Vagina (tissue), 2 donors: Measurements from ENCODE around the gene DNAJC4.

Experiments used
- POLR2A ChIP-seq, 2 donors: fragments of 450-650 bp; IDR thresholded peaks; one replicate each; pipeline ENCODE4 v1.6.1; 2017; ENCODE audit warnings: antibody characterized with exemption in 2 of 2, mild to moderate bottlenecking in 2 of 2, moderate library complexity in 2 of 2
- POLR2AphosphoS5 ChIP-seq, 2 donors: sonication (generic); formaldehyde crosslinking; IDR thresholded peaks; one replicate each; pipeline ENCODE4 v1.9.0; 2017; ENCODE audit warnings: antibody characterized with exemption in 2 of 2, mild to moderate bottlenecking in 2 of 2, low read depth in 1 of 2; ENCODE audit not compliant: insufficient read depth in 1 of 2
- TF ChIP-seq, protein P1 (sequence below), 3 experiments: fragments of 450-650 bp in 2 of 3; fragments of 200-600 bp in 1 of 3; sonication (generic) in 1 of 3; IDR thresholded peaks; one replicate each; pipeline ENCODE4 v1.5.1; 2017 to 2019; ENCODE audit warnings: antibody characterized with exemption in 3 of 3, mild to moderate bottlenecking in 2 of 3, moderate library complexity in 2 of 3

DNA sequence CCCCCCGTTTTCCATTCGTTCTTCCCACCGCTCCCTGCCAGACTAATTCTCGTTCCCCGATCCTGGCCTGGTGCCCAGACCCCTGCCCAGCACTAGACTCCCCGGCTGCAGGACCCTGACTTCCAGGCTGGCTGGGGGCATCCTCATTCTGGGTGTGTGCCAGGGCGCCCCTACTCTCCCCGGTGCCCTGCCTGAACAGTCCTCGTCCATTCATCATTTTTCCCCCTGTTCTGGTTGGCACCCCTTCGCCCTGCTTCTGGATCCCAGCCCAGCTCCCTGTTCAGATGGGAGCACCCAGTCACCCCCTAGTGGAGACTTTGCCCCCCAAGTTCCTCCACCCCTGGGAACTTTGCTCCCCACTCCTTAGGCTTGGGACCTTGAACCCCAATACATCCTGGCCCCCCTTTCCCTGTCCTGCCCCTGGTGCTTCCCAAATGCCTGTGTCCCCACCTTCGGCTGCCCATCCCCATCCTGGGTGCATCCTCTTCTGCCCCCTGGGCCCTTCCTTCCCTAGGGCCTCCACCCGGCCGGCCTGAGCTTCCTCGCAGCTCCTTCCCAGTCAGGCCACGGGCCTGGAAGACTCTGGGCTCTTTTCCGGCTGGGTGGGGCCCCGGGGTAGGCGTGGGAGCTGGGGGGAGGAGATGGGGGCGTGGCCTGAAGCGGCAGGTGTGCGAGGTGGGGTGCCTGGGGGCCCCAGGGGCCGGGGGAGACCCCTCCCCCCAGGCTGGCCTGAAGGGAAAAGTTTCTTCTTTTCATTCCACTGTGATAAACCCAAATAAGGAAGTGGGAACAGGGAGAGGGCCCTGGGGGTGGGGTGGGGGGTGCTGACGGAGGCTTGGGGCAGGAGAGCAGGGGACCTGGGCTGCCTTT lies 21.9 kb downstream of the DNAJC4 start:
- TF ChIP-seq, protein P1, sequence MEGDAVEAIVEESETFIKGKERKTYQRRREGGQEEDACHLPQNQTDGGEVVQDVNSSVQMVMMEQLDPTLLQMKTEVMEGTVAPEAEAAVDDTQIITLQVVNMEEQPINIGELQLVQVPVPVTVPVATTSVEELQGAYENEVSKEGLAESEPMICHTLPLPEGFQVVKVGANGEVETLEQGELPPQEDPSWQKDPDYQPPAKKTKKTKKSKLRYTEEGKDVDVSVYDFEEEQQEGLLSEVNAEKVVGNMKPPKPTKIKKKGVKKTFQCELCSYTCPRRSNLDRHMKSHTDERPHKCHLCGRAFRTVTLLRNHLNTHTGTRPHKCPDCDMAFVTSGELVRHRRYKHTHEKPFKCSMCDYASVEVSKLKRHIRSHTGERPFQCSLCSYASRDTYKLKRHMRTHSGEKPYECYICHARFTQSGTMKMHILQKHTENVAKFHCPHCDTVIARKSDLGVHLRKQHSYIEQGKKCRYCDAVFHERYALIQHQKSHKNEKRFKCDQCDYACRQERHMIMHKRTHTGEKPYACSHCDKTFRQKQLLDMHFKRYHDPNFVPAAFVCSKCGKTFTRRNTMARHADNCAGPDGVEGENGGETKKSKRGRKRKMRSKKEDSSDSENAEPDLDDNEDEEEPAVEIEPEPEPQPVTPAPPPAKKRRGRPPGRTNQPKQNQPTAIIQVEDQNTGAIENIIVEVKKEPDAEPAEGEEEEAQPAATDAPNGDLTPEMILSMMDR (IDR thresholded peaks at IDR 0.05): no peak
- no peak for TF ChIP-seq POLR2A (IDR thresholded peaks at IDR 0.05)
- TF ChIP-seq POLR2AphosphoS5 (IDR thresholded peaks at IDR 0.05; ENCODE audit: insufficient read depth in 1 of 2, low read depth in 1 of 2): peak in 1 of 2 donors; percentile 32
